NCI-H2227 treated with DMSO at 0.1 percent for 48 hours (cell line): ENCODE data around the gene ZNF385C.
"Not testable (repeated sequence)": the region's sequence is repeated elsewhere in the genome, so short reads cannot be mapped to it uniquely, and the experiment has no call there.

Experiments
- DNase-seq: peaks from one replicate; lab custom pipeline; 2025; lab: John Stamatoyannopoulos, UW

ZNF385C gene

DNA sequence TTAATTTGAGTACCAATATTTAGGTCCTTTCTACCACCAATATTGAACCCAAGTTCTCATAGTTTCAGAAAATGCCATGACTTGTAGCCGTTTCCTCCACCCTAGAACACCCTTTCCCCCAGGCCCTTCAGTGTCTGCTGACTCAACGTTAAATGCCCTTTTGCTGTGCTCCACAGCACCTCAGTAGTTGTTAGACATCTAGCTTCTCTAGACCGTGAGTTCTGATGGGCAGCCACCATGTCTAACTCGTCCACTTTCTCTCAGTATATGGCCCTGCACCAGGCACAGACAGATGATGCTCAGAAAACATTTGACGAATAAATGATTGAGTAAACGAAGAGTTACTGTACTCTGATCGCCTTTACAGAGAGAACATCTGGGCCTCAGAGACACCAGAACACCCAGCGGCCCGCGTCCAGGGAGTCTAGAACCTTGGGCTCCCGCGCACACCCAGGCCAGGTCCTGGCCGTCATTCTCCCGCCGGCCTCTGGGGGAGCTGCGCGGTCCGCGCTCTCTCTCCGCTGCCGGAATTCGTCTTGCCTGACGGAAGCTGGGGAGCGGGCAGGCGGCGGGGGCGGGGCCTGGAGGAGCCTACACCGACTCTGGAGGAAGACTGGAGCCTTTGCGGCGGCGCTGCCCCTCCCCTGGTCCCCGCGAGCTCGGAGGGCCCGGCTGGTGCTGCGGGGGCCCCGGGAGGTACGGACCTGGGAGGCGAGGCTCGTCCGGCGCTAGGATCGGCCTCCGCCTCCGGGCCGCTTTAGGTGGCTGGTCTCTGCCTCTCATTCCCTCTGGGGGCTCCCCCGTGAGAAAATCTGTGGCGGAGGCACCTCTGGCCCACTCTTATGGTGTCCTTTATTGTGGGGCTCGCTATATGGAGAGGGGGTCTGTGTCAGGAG lies 78.5 kb downstream of the ZNF385C start, which contains the start of gene NKIRAS2:
Gene NKIRAS2, plus strand, starts transcription at position 582 of the 896 bp plus-strand sequence. CDS start 1,488 bp downstream, outside the sequence.
- DNase-seq, result peak; percentile 85

DNA sequence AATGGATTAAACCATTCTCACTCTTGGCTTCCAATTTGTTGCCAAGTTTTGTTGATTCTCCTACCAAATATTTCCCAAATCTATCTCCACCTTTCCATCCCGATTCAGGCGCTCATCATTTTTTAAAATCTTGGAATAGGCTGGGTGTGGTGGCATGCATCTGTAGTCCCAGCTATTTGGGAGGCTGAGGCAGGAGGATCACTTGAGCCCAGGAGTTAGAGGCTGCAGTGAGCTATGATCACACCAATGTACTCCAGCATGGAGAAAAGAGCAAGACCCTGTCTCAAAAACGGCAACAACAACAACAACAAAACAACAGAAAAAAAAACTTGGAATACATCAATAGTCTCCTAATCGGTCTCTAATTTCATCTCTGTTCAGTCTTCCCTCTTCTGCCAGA lies 79.3 kb downstream of the ZNF385C start:
- DNase-seq, result no peak

DNA sequence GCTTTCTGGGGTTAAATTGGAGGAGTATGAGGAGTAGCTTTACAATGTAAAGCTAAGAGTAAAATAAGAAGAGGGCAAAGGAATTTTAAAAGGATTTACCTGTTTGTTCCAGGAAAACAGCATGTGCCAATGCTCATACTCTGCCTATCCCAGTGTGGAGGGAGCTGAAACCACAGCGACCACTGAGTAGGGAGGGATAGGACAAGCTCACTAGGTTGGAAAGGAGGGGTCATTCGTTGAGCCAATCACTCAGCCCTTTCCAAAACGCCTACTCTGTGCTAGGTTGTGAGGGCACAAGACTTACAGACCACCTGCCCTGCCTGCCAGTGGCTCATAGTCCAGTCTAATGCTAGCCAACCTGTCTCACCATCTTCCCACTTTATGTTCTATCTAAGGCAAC lies 79.9 kb downstream of the ZNF385C start:
- peak; percentile 15 for DNase-seq

DNA sequence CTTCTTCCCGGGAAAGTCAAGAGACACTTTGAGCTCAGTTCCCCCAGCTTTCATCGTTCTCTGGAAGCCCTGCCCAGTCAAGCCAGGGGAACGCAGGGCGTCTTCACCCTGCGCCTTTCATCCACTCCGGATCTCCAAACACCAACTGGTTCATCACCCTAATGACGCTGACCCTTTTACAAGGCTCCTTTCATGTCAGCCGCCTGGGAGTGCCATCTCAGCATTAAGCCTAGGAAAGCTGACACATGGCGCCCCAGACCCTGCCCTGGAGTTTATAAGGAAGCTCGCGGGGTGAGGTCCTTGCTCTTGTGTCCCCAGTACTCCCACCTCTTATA lies 80.4 kb downstream of the ZNF385C start:
- DNase-seq, result peak; percentile 68

DNA sequence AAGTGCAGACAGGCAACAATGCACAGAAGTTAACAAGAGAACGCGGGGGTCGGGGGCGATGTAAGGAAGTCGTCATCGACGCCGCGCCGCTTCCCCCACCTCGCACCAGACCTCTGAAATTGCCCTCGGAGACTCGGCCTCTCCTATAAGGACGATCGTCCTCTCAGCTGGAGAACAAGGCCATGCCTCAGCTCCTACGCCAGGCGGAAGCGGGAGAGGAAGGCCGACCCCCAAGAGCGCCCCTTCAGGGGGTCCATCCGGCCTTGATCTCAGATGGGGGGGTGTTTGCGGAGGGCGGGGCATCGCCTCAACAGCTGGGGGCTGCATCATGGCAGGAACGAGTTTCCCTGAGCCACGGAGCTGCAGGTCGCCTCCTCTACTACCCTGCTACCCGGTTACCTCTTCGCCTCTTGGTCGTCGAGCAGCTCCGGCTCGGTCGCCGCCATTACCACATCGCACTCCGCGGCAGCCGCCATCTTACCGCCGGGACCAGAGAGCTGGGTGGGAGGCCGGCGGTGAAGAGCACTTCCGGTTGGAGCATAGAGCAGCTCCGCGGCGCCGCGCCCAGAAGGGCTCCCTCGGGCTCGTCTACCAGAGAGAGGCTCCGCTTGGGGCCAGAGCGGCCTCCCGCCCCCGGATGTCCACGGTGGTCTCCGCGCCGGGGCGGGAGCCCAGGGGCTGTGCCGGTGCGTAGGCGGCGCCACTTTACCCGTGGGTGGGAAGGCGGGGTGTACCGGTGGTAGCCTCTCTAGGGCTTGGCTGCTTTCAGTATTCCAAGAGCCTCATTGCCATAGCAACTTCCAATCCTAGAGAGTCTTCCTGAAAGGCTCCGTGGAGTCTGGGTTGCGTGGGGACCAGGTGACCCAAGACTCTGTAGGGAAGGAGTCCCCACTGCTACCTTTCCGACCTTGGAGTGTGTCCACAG lies 81.1 kb downstream of the ZNF385C start, which contains the start of gene DNAJC7:
Gene DNAJC7, minus strand, starts transcription at position 499 of the 925 bp plus-strand sequence. Its CDS starts 23 bp downstream, at position 476.
- DNase-seq, result peak; percentile 95

DNA sequence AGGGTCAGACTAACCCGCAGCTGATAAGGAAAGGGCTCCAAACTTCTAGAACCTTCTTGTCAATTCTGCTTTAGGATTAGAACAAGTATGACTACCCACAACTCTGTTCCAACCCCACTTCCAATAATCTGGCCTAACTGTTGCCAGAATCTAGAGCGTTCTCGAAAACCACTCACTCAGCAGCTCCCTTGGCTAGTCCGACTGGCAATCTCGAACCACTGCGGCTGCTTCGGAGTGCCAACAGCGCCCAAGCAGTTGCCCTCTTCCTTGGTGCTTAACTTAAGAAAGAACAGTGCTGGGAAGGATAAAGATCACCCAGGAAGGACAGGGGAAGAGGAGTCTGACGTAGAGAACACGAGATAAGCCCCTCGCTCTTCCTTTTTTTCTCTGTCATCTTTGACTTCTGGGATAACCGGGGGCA lies 81.9 kb downstream of the ZNF385C start:
- no peak for DNase-seq

DNA sequence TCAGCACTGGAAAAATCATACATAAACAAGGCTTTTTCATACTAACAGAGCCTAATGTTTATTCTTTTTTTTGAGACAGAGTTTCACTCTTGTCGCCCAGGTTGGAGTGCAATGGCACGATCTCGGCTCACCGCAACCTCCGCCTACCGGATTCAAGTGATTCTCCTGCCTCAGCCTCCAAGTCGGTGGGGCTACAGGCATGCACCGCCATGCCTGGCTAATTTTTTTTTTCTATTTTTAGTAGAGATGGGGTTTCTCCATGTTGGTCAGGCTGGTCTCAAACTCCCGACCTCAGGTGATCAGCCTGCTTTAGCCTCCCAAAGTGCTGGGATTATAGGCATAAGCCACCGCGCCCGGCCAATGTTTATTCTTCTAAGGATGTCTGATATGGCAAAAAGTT lies 84.5 kb downstream of the ZNF385C start:
- not testable (repeated sequence) for DNase-seq

DNA sequence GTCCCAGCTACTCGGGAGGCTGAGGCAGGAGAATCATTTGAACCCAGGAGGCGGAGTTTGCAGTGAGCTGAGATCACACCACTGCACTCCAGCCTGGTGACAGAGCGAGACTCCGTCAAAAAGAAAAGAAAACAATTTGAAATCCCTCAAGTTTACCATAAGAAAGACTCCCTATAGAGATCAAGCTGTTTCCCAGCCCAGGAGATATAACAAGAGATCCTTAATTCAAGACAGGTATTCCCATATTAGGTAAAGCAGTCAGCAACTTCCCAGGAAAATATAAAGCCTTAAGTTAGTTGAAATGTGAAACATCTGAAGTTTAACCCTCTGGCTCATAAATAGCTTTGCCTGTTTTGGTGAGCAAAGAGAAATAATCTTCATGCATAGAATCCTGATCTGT lies 85.9 kb downstream of the ZNF385C start:
- DNase-seq, result not testable (repeated sequence)

DNA sequence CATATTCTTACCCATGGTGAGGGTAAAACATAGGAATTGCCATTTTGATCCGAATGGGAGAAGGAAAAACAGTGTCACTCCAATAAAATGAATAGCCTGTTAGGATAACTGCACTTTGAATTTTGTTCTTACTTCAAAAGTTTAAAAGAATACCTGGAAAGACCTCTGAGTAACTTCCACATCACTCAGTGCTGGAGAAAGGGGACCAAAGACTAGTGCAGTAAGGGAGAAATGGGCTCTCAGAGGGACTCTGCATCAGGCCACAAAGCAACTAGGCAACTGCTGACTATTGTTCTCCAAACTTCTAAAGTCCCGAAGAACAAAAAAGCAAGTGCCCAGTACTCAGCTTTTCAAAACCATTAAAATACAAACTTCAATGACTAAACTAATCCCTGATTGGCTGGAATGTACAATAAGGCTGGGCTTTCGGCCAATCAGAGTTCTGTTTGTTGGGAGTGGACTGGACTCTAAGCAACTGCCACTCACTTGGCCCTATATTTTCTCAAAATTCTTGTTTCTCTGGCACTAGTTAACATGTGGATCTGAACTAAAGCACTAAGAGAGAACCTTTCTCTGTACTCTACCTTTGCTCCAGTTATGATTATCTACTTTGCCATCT lies 87.3 kb downstream of the ZNF385C start:
- DNase-seq, result no peak

DNA sequence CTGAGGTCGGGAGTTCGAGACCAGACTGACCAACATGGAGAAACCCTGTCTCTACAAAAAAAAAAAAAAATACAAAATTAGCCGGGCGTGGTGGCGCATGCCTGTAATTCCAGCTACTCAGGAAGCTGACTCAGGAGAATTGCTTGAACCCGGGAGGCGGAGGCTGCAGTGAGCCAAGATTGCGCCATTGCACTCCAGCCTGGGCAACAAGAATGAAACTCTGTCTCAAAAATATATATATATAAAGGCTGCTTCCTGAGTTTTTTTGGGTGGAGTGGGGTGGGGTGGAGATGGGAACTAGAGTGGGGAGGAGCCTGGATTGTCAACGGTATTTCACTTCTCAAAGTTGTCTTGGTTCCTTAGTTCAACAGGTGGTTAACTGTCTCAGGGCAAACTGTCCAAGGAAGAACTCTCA lies 88.0 kb downstream of the ZNF385C start:
- not testable (repeated sequence) for DNase-seq

DNA sequence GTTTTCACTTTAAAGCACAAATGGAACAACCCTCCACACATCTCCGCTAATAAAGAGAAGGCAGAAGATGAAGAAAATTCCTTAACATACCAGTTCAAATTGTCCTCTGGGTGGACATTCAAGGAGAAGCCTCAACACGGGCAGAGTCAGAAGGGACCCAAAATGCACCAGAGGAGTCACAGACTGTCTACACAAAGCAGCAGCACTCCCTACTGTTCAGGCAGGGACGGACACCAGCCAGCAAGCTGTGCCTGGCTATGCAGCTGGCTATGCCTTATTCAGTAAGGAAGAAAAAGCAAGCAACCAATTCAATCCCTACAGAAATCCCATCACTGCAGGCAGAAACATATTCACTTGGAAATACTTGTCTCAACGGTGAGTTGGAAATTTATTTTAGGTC lies 89.1 kb downstream of the ZNF385C start:
- no peak for DNase-seq

DNA sequence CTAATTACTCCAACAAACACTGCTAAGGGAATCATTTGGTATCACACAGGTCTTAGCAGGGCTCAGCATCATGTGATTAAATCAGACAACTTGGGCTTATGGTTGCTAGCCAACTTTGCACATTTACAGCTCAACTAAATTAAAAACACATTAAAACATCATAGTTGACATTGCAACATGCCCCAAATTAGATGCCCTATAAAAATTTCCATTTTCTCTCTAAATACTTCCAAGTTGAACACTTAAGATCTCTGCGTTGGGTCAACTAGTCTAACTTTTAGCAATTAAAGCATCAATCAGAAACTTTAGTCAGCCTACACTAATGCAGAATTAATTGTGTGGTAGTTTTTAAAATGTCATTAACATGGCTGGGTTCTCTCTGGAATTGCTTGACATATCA lies 93.1 kb downstream of the ZNF385C start:
- DNase-seq, result no peak

DNA sequence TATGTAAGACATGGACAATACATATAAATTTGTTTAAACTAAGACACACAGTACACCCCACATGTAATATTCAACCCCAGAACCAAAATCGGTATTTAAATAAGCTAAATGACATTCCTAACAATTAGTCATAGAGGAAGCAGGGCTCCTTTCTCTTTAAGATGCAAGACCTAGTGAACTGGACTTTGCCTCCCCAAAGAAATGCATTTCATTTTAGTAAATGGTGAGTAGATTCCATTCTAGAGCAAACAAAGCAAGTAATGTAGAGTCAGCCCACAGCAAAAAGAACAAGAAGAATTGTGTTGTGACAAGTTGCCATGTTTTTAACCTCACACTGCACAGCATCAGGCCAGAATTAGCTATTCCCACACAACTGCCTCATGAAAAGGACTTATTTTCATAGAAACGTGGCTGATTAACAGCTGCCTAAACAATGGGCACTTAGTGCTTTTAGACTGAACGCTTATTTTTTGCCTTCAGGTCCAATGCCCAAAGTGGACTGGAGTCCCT lies 95.4 kb downstream of the ZNF385C start:
- DNase-seq, result no peak

DNA sequence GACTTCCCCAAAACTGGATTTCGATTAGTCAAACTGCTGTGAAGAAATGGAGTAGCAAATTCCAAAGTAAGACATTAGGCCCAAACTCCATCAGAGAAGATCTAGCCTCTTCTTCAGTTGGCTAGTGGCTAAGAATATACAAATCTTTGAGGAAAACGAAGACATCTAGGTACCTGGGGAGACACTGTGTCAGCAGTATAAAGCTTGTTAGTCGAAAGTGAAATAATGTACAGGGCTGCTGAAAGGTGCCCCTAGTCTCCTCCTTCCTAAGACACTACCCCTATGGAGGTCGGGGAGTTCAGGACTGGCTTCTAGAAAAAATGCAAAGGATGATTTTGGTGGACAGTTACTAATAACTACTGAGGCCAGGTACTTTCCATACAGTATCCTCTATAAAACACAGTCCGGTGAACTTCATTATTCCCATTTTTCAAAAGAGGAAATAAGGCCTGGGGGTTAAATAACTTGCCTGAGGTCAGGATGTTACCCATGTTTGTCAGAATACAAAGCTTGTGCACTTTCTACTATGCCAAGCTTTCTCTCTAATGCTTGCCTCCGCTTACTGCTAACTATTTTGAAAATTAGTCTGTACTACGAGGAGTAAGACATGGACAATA lies 96.0 kb downstream of the ZNF385C start:
- DNase-seq, result no peak

DNA sequence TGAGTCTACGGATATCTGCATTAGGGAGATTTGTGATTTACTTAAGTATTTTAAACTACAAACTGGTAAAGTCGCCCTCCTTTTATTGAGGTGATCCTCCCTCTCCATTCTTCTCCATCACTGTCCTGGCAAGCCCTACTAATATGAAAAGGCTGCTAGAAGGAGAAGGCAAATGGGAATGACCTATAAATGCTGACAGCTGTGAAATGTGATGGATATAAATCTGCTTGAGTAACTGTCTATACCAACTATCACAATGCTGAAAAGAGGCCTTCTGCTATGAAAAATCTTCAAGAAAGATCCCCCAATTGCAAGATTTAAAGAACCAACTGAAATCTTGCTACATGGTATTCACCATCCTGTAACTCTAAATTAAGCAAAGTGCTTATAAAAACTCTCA lies 96.5 kb downstream of the ZNF385C start:
- no peak for DNase-seq

DNA sequence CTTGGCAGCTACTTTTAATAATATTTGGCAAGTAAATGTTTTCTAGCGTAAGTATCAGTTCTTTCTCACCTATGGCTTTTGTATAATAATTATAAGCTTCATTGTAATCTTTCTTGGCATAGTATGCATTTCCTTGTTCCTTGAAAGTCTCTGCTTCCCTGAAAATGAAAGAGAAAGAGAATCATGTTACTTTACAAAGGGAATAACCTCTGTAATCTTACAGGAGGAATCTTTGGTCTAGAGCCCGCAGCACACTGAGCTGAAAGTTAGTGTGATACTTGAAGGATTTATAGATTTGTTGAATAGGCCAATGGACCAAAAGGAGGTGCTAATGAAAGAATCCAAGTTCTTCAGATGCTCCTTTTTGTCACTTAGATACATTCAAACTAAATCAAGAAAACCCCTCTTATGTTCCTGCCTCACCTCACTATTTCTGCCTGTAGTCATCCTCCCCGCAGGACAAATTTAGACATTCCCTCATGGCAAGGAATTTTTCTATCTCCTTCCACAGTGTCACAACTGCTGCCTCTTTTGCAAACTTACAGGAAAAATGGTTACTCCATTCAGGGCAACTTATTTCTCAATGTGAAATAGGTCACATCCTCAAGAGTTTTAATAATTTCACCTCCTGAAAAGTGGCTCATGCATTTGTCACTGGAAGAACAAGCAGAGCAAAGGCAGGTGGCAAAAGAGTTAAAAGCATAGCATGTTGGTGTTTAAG lies 97.7 kb downstream of the ZNF385C start:
- no peak for DNase-seq

DNA sequence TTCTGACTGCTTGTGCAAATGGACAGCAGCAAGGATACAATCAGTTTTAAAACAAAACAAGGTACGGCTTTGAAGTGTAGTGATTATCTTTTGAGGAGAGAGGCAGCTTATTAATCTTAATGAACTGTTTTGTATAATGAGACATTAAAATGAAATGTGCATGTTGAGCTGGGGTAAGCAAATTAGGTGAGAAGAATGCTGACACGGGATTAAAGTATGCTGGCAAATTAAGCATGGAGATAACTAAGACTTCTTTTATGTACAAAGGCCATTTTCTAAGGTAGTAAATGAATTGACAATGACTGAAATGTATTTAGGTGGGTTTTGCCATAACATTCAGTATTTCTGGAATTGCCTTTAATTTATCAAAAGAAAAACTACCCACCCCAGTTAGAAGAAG lies 99.8 kb downstream of the ZNF385C start:
- DNase-seq, result no peak

DNA sequence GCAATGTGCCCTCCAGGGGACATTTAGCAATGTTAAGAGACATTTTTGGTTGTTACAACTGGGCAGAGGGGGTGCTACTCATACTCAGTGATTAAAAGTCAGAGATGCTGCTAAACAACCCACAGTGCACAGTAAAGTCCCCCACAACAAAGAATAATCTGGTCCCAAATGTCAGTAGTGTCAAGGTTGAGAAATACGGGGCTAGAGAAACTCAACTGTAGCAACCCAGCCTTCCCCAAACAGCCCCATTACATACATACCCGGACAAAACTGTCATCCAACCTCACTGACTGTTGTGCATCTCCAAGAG lies 101.5 kb downstream of the ZNF385C start:
- no peak for DNase-seq

DNA sequence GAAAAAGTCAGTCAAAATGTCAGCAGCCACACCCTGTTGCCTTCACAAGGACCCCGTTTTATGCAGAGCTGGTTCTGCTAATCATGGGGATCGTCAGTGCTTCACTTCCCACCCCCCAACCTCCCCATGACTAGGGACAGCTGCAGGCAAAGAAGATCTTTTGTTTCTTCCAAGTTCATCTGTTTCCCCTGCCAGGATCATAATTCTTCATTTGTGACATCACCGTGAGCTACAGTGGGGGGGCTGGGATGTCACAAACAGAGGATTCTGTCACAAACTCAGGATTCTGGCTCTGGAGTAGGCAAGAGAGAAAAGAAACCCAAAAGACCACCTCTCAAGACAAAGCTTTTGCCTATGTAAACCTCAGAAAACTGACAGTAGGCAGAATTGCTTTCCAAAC lies 105.7 kb downstream of the ZNF385C start:
- DNase-seq, result no peak

DNA sequence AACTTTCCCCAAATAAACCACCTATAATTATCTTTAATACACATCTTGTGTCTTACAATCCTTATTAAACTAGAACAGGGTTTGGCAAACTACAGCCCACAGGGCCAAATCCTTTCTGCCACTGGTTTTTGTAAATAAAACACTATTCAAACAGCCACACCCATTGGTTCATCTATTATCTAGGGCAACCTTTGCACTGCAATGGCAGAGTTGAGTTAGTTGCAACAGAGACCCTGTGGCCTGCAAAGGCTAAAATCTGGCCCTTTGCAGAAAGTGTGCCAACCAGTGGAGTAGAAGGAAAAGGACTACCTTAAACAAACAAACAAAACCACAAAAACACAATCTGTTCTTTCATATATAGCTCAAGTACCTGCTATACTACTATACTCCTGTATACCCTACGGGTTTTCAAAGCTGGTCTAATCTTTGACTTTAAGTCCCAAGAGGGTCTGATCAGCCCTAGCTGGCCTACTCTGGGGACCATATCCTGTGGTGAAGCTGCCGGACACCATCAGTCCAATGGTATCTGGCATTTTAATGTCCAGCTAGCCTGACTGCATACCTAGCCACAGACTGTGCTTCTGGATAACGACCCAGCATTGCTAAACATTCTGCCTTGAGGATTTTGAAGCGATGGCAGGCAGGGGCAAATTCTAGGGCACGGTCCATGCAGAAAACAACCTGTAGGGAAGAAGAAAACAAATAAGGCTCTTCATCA lies 108.4 kb downstream of the ZNF385C start:
- DNase-seq, result no peak
